Measurements from ENCODE around the gene ESAM.

The ESAM gene

DNA sequence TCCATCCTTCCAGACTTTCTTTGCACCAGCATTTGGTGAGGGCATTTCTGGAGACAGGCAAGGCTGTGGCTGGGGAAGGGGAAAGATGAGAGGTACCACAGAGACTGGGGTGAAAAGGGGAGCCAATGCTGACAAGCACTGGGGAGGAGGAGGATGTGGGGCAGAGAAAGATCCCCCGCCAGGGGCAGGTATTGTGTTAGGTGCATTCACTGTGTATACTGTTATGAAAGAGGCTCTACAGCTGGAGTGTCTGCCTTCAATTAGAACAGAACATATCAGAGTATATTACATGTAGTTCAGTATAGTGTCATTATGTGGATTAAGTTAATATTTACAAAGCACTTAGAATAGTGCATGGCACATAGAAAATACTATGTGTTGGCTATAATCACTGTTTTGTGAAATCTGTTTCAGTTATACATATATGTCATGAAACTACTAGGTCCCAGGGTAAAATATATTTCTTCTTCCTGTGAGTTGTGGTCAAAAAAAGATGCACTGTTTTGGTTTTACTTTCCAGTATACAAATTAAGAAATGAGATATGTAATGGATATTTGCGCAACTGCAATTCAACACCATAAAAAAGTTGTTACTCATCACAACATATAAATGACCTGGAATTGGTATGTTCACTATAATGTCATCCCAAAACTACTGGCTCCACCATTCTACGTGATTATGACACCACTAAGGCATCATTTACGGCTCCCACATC, 29.7 kb upstream of the ESAM start:
- TF ChIP-seq, protein P1, sequence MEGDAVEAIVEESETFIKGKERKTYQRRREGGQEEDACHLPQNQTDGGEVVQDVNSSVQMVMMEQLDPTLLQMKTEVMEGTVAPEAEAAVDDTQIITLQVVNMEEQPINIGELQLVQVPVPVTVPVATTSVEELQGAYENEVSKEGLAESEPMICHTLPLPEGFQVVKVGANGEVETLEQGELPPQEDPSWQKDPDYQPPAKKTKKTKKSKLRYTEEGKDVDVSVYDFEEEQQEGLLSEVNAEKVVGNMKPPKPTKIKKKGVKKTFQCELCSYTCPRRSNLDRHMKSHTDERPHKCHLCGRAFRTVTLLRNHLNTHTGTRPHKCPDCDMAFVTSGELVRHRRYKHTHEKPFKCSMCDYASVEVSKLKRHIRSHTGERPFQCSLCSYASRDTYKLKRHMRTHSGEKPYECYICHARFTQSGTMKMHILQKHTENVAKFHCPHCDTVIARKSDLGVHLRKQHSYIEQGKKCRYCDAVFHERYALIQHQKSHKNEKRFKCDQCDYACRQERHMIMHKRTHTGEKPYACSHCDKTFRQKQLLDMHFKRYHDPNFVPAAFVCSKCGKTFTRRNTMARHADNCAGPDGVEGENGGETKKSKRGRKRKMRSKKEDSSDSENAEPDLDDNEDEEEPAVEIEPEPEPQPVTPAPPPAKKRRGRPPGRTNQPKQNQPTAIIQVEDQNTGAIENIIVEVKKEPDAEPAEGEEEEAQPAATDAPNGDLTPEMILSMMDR (IDR thresholded peaks at IDR 0.05; ENCODE audit: insufficient read depth, low read depth, low read length, missing control alignments): no peak
- H3K4me3 ChIP-seq (ENCODE audit: low read length): no peak overlapping the region
- DNase-seq (ENCODE audit: low read depth): peak; percentile 21

DNA sequence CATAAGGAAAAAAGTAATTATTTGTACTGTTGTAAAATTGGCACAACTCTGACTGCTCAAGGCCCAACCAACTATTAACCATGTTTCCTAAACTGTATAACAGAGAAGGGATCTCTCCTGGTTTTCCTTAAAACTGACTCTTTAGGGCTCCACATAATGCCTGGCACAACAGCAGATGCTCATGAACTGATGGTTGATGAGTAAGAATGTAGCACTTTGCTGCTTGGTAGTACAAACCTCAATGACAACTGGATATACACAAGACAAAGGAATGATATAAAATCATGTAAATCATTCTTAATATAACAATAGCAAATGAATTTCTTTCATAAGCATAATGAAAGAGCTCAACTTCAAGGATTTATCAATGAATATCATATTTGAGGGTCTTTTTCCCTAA, 26.4 kb upstream of the ESAM start:
- TF ChIP-seq, protein P1 (IDR thresholded peaks at IDR 0.05; ENCODE audit: insufficient read depth, low read depth, low read length, missing control alignments): no peak
- DNase-seq (ENCODE audit: low read depth): no peak
- no peak overlapping the region for H3K4me3 ChIP-seq (ENCODE audit: low read length)

DNA sequence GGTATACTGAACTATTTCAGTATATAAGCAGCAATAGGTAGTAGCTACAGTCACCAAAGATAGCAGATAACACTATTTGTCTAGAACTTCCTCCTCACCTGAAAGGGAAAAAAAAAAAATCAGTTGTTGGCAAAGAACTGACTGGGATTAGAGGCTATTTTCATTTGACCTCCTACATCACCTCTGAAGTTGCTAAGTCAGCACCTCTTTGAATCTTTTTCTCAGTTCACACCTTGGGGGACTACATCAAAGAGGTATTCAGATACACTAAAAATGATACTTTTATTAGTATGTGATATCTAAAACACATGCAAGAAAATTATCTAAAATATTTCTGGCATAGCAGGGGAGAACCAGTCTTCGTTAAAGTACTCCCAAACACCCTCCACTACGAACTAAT, 22.0 kb upstream of the ESAM start:
- H3K4me3 ChIP-seq (ENCODE audit: low read length): no peak overlapping the region
- no peak for DNase-seq (ENCODE audit: low read depth)
- TF ChIP-seq, protein P1 (IDR thresholded peaks at IDR 0.05; ENCODE audit: insufficient read depth, low read depth, low read length, missing control alignments): no peak

DNA sequence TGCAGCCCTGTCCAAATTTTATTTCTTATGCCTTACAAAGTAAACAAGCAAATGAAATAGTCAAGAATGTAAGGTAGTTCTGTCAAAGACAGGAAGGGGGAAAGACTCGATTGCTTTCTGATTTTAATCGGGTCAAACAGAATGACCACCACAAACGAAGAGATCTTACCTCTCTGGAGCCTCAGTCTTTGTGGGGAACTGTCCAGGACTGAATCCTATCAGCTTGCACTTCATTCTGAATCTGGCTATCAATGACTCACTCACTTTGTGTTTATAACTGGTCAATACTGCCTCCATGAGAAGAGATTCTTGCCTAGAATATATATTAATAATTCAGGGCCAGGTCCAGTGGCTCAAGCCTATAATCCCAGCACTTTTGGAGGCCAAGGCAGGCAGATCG, 20.9 kb upstream of the ESAM start:
- TF ChIP-seq, protein P1 (IDR thresholded peaks at IDR 0.05; ENCODE audit: insufficient read depth, low read depth, low read length, missing control alignments): no peak
- DNase-seq (ENCODE audit: low read depth): no peak
- no peak overlapping the region for H3K4me3 ChIP-seq (ENCODE audit: low read length)

DNA sequence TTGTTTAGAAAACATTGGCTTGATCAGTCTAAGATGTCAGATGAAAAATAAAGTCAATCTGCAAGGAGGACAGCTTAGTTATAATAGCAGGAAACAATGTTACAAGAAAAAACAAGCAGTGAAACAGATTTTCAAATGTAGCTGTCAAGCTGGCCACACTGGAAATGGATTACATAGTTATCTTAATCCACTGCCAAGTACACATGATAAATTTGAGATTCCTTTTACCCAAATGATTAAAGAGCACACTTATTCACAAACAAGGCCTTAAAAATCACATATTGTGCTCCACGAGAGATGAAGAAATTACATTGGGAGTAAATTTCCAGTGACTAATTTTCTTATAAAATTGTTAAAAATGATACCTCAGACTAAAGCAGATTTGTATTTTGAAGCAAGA, 17.5 kb upstream of the ESAM start:
- TF ChIP-seq, protein P1 (IDR thresholded peaks at IDR 0.05; ENCODE audit: insufficient read depth, low read depth, low read length, missing control alignments): no peak
- no peak overlapping the region for H3K4me3 ChIP-seq (ENCODE audit: low read length)
- DNase-seq (ENCODE audit: low read depth): no peak

DNA sequence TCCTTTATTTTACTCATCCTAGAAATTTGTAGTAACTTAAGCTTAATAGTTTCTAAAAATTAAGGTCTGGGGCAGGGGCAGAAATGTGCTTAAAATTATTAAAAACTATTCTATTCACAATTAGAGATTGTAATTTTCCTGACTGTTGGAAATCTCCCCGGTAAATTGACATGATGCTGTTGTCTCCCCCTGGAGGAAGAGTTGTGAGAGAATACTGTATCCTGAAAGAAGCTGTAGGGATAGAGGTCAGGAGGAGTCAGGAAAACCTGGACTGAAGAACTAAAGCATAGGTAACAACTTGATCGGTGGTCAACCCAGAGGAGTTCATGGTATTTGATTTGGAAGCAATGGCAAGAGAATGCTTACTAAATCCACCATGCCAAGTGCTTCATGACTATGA, 16.2 kb upstream of the ESAM start:
- TF ChIP-seq, protein P1 (IDR thresholded peaks at IDR 0.05; ENCODE audit: insufficient read depth, low read depth, low read length, missing control alignments): peak; percentile 30
- DNase-seq (ENCODE audit: low read depth): no peak
- no peak overlapping the region for H3K4me3 ChIP-seq (ENCODE audit: low read length)

All from epithelial cell of esophagus (primary cell).